HG03558 (cell line): ENCODE results near the gene ADAM10.
"Not testable (repeated sequence)": the region's sequence is repeated elsewhere in the genome, so short reads cannot be mapped to it uniquely, and the experiment has no call there.

Experiments
- ATAC-seq: cut with Tn5 transposase; IDR thresholded peaks from one replicate; pipeline ENCODE4 v1.9.1; 2021; ENCODE audit warnings: moderate number of reproducible peaks; ENCODE audit not compliant: unreplicated experiment; ENCODE audit errors: extremely low read depth

Gene ADAM10

GRCh38 chr15:58749532-58750337 lies at the start of gene ADAM10:
ADAM10 (minus strand) TSS chr15:58749707; CDS start chr15:58749534, 173 bp downstream.
- peak; percentile 73 for ATAC-seq

- no peak for ATAC-seq
Measured at GRCh38 chr15:58797505-58797904, 48.0 kb upstream of the ADAM10 start.

GRCh38 chr15:58795825-58796224 lies 46.3 kb upstream of the ADAM10 start:
- ATAC-seq: no peak

DNA sequence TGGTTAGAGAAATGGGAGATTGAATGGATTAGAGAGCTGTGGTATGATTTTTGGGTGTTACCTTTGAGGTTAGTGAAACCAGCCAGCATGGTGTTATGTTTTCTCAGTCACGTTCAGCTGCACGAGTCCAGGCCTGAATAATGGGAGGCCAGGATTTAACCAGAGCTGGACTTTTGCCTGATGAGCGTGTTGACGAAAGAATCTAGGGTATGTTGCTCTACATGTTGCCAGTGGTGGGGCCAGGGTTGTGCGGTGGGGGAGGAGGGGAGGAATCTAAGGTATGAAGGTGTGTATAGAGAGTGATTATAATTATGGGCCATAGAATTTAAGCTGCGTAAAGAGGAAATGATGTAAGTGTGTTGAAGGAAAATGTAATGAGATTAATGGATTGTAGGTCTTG lies 44.4 kb upstream of the ADAM10 start:
- ATAC-seq: no peak

DNA sequence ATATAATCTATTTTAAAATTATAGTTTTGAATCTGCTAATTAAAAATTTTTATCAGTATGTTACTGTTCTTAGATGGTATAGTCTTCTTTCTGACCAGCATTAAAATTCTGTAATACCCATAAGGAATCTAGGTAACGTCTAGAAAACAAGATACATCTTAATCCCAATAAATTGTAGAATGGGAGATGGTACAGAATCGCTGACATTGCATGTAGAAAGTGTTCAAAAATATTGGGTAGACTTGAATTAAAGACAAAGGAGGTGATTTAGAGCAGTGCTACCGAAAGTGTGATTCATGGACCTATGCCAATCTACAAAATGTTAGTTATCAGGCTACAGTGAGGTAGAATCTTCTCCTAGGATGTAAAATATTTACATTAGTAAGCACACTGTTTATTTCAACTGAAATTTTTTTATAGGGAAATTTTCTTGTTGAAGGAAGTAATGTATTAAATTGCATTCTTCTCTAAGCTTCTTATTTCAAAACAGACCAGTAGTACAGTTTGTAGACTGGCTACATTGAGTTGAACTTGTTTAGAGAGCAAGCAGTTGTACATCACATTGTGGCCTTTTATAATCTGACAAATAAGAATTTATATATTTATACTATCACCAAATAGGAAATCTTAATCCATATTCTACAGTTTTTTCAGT lies 38.7 kb upstream of the ADAM10 start:
- ATAC-seq: no peak

- no peak for ATAC-seq
Measured at GRCh38 chr15:58785355-58785754, 35.8 kb upstream of the ADAM10 start.

GRCh38 chr15:58779554-58779953 lies 30.0 kb upstream of the ADAM10 start:
- no peak for ATAC-seq

DNA sequence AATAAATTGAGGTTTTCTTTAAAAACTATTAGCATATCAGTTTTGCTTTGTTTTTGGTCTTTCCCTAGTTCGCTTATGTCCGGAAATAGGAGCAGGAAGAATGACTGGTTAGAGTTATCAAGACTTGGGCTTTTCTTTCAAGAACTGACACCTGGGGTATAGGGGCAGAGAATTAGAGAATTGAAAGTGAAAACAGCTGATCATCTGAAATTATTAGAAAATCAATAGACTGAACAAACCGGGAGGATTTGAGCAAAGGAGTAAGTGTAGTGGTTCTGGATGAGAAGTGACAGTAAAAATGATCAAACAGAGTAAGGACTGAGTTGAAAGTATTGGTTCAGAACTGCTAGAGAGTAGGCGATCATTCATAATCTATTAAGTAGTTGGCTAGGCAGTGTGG lies 27.6 kb upstream of the ADAM10 start:
- ATAC-seq: no peak

DNA sequence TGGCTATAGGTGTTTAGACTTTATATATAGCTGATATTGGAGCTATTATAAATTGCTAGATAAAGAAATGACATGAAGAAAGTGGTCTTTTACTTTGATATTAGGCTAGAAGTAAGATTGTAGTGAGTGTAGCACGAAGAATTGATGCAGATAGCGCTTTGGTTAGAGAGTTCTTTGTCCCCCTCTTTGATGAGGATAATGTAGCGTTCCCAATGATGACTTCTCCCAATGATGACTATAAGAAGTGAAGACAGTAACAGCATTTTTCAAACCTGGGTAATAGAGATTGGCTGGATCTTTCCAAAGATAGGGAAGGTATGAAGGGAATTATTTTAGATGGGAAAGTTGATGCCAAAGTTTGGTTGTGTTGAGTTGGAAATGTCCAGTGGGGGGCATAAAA lies 25.9 kb upstream of the ADAM10 start:
- ATAC-seq: no peak

- no peak for ATAC-seq
Measured at GRCh38 chr15:58773024-58773423, 23.5 kb upstream of the ADAM10 start.

- ATAC-seq: no peak
Measured at GRCh38 chr15:58771621-58772250, 22.2 kb upstream of the ADAM10 start.

- ATAC-seq: peak; percentile 81
Measured at GRCh38 chr15:58770857-58771620, 21.5 kb upstream of the ADAM10 start, which contains the start of gene MINDY2. MINDY2 (plus strand) TSS chr15:58771302; CDS start chr15:58771396, 94 bp downstream.

GRCh38 chr15:58770519-58770856 lies 21.0 kb upstream of the ADAM10 start:
- no peak for ATAC-seq

- ATAC-seq: not testable (repeated sequence)
Measured at GRCh38 chr15:58768601-58769004, 19.1 kb upstream of the ADAM10 start.

DNA sequence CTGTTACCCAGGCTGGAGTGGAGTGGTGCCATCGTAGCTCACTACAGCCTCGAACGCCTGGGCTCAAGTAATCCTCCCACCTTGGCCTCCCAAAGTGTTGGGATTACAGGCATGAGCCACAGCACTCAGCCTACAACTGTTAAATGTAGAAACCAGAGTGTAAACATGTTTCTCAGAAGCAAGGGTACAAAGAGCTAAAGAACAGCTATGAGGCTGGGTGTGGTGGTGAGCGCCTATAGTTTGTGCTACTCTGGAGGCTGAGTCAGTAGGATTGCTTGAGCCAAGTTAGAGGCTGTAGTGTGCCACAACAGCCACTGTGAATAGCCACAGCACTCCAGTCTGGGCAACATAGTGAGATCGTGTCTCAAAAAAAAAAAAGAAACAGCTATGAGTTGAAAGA lies 16.8 kb upstream of the ADAM10 start:
- no peak for ATAC-seq

DNA sequence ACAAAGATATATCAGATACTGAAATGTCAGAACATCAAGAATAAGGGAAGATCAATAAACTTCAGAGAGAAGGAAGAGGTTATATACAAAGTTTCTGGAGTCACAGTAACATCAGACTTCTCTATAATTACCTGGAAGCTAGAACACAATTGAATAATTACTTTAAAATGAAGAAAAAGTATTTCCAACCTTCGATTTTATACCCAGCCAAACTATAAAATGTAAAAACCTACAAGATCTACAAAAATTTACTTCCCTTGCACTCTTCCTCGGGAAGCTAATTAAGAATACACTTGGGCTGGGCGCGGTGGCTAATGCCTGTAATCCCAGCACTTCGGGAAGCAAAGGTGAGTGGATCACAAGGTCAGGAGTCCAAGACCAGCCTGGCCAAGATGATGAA lies 15.0 kb upstream of the ADAM10 start:
- no peak for ATAC-seq

GRCh38 chr15:58762731-58763130 lies 13.2 kb upstream of the ADAM10 start:
- ATAC-seq: no peak

DNA sequence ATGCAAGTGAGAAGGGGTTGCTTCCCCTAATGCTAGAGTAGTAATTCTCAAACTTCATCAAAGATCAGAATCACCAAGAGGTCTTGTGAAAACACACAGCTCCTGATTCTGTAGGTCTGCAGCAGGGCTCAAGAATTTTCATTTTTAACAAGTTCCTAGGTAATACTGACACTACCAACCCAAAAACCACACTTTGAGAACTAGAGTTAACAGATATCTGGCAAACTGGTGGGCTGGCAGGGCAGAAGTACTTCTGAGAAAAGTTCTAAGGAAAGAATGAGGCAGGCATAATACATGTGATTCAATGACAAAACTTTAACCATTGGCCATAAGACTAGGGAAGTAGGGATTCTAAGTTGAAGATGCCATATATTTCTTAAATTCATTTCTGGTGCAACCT lies 12.8 kb upstream of the ADAM10 start:
- ATAC-seq: no peak

GRCh38 chr15:58761010-58761388 lies 11.5 kb upstream of the ADAM10 start:
- ATAC-seq: no peak

- ATAC-seq: no peak
Measured at GRCh38 chr15:58760385-58761009, 11.0 kb upstream of the ADAM10 start.
